ENCODE measurements around the gene PRSS56.

PRSS56 gene

DNA sequence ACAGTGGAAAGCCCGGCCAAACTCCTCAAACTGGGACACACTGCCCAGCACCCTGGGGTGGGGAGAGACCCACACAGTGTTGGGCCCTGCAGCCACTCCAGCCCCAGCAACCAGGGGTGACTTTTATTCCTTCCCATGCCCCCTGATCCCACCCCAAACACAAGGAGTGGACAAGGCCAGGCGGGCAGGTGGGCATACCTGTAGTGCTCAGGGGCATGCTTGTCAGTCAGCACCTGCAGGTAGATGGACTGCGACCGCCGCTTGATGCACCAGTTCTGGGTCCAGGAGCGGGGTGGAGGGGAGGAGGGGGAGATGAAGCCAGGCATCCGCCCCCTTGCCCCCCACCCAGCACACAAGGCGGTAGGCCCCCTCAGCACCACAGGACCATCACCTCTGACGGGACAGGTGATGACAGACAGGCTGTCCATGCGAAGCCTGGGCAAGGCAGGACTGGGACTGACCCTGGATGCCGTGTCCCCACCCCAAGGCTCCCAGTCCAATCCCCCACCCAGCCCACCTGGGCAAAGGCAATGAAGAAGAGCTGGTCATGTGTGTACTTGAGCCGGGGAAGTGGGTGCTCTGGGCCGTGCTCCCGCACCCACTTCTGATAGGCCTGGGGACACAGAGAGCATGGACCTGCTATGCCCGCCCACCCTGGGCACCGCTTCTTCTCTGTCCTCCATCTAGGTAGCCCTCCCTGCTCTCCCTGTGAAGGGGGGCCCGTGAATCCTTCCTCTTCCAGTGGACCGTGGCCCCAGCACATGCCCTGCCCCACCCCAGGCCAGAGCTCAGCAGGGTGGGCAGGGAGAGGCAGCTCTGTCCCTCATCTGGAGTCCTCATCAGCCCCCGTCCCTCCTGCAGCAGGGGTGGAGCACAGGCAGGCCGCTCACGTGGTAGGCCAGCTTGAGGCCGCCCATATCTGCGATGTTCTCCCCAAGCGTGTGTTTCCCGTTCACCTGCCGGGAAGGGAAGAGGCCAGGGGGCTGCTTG is 39.7 kb upstream of the PRSS56 start:
- TF ChIP-seq FOXM1 (IDR thresholded peaks at IDR 0.05; ENCODE audit: borderline replicate concordance, low read depth) (no peak), RAD21 (IDR thresholded peaks at IDR 0.05; ENCODE audit: low read depth) (no peak), TCF12 (IDR thresholded peaks at IDR 0.05; ENCODE audit: low read depth) (no peak), YY1 (IDR thresholded peaks at IDR 0.05; ENCODE audit: low read depth) (no peak)
- TF ChIP-seq, protein P1, sequence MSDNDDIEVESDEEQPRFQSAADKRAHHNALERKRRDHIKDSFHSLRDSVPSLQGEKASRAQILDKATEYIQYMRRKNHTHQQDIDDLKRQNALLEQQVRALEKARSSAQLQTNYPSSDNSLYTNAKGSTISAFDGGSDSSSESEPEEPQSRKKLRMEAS (IDR thresholded peaks at IDR 0.05), result no peak

DNA sequence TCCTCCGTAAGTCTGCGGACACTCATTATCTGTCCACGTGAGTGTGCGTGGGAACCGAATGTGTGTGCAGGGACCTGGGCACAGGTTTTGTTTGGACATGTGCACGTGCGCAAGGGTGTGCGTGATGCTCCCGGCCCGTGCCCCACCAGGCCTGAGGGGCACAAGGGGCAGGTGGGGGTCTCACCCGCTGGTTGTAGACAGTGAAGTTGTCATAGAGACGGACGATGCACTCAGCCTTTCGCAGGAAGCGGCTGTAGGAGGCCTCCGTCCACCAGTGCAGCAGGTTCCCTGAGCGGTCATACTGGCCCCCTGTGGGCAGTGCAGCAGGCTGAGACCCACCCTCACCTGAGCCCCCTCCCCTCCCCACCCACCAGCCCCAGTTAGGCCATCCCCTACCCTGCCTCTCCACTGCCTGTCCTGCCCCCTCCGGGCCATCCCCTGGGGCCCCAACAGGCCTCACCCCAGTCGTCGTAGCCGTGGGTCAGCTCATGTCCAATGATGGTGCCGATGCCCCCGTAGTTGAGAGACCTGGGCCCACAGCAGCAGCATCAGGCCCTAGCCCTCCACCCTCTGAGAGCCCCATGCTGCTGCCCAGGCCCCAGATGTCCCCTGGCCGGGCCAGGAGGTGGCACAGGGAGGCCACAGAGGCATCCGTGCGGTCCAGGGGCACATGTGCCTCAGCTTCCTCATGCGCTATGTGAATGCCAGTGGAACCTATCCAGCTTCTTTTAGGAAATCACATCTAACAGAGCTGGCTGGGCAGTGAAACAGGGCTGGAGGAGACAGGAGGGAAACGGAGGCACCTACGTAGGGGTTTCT is 38.7 kb upstream of the PRSS56 start:
- TF ChIP-seq RAD21 (IDR thresholded peaks at IDR 0.05; ENCODE audit: low read depth) (no peak), ZBTB7A (IDR thresholded peaks at IDR 0.05; ENCODE audit: low read depth) (no peak)

DNA sequence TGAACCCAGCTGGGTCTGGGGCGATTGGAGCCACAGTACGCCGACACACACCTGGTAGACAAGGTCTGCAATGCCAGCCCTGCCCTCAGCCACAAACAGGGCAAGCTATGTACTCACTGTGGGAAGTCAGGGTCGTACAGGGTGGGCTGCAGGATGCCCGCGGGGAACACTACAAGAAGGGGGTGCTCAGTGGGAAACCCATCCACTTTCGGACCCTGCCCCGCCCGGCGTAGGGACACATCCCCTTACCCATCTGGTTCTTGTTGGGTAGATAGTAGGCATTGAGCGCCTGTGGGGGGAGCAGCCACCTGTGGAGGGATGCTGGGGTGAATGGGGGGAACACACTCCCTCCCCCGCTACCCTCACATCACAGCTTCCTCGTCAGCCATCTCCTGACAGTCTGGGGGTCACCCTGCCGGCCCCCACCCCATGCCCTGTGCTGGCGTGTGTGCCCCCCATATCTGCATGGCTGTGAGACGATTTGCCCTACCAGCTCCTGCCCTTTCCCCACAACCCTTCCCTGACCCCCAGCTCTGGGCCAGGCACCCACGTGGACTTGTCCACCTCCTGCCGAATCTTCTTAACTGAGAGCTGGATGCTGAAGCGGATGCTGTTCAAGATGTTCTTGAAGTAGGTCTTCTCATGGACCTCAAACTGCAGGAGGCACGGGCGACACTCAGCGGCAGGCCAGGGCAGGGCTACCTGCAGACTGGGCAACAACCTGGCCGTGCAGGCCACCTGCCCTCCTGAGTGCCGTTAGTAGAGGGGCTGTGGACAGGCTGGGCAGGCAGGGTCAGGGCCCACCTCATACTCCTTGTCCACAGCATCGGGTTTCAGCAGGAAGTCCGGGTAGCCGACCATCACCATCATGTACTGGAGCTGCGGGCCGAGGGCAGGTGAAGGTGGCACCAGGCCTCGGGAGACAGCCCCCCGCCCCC is 37.6 kb upstream of the PRSS56 start:
- TF ChIP-seq NFIC (IDR thresholded peaks at IDR 0.05) (no peak), CEBPB (IDR thresholded peaks at IDR 0.05) (no peak), EP300 (IDR thresholded peaks at IDR 0.05; ENCODE audit: borderline replicate concordance) (no peak), FOXM1 (IDR thresholded peaks at IDR 0.05; ENCODE audit: borderline replicate concordance, low read depth) (no peak)

DNA sequence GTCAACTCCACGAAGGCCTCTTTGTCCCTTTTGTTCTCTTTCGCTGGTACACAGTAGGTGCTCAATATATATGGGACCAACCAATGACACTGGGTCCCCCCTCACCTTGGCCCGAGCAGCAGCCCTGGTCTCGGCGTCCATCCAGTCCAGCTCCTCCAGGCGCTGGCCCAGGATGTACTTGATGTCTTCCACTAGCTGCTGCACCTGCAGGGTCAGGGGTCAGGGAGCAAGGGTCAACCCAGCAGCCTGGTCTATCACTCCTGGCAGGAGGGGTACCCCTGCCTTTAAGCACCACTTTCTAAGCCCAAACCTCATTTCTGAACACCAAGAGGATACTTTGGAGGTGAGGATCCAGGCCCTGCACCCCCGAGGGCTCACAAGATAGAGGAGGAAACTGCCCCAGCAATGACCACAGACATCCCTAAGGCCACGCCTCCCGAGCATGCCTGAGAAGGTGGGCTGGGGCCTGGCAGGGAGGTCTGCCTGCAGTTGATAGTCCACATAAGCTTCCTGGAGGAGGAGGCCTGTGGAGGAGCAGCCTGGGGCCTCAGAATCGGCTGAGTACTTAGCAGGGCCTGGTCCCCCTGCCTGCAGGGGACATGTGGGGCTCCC is 36.8 kb upstream of the PRSS56 start:
- no peak for TF ChIP-seq TCF12 (IDR thresholded peaks at IDR 0.05; ENCODE audit: low read depth)
- TF ChIP-seq, protein P2, sequence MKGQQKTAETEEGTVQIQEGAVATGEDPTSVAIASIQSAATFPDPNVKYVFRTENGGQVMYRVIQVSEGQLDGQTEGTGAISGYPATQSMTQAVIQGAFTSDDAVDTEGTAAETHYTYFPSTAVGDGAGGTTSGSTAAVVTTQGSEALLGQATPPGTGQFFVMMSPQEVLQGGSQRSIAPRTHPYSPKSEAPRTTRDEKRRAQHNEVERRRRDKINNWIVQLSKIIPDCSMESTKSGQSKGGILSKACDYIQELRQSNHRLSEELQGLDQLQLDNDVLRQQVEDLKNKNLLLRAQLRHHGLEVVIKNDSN (IDR thresholded peaks at IDR 0.05), result no peak
- no peak for TF ChIP-seq CREB1 (IDR thresholded peaks at IDR 0.05; ENCODE audit: low read depth)
- no peak for TF ChIP-seq NFIC (IDR thresholded peaks at IDR 0.05)
- TF ChIP-seq ZBTB7A (IDR thresholded peaks at IDR 0.05; ENCODE audit: low read depth), result no peak
- no peak for TF ChIP-seq EGR1 (IDR thresholded peaks at IDR 0.05)
- TF ChIP-seq YY1 (IDR thresholded peaks at IDR 0.05; ENCODE audit: low read depth), result no peak
- TF ChIP-seq TAF1 (IDR thresholded peaks at IDR 0.05; ENCODE audit: low read depth), result no peak
- no peak for TF ChIP-seq TEAD4 (IDR thresholded peaks at IDR 0.05)
- no peak for TF ChIP-seq EP300 (IDR thresholded peaks at IDR 0.05; ENCODE audit: borderline replicate concordance)
- TF ChIP-seq, protein P1 (IDR thresholded peaks at IDR 0.05), result no peak
- TF ChIP-seq CEBPB (IDR thresholded peaks at IDR 0.05), result no peak
- TF ChIP-seq FOXM1 (IDR thresholded peaks at IDR 0.05; ENCODE audit: borderline replicate concordance, low read depth), result no peak
- TF ChIP-seq, protein P3, sequence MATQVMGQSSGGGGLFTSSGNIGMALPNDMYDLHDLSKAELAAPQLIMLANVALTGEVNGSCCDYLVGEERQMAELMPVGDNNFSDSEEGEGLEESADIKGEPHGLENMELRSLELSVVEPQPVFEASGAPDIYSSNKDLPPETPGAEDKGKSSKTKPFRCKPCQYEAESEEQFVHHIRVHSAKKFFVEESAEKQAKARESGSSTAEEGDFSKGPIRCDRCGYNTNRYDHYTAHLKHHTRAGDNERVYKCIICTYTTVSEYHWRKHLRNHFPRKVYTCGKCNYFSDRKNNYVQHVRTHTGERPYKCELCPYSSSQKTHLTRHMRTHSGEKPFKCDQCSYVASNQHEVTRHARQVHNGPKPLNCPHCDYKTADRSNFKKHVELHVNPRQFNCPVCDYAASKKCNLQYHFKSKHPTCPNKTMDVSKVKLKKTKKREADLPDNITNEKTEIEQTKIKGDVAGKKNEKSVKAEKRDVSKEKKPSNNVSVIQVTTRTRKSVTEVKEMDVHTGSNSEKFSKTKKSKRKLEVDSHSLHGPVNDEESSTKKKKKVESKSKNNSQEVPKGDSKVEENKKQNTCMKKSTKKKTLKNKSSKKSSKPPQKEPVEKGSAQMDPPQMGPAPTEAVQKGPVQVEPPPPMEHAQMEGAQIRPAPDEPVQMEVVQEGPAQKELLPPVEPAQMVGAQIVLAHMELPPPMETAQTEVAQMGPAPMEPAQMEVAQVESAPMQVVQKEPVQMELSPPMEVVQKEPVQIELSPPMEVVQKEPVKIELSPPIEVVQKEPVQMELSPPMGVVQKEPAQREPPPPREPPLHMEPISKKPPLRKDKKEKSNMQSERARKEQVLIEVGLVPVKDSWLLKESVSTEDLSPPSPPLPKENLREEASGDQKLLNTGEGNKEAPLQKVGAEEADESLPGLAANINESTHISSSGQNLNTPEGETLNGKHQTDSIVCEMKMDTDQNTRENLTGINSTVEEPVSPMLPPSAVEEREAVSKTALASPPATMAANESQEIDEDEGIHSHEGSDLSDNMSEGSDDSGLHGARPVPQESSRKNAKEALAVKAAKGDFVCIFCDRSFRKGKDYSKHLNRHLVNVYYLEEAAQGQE (IDR thresholded peaks at IDR 0.05; ENCODE audit: low read depth), result no peak
- TF ChIP-seq RAD21 (IDR thresholded peaks at IDR 0.05; ENCODE audit: low read depth), result no peak

DNA sequence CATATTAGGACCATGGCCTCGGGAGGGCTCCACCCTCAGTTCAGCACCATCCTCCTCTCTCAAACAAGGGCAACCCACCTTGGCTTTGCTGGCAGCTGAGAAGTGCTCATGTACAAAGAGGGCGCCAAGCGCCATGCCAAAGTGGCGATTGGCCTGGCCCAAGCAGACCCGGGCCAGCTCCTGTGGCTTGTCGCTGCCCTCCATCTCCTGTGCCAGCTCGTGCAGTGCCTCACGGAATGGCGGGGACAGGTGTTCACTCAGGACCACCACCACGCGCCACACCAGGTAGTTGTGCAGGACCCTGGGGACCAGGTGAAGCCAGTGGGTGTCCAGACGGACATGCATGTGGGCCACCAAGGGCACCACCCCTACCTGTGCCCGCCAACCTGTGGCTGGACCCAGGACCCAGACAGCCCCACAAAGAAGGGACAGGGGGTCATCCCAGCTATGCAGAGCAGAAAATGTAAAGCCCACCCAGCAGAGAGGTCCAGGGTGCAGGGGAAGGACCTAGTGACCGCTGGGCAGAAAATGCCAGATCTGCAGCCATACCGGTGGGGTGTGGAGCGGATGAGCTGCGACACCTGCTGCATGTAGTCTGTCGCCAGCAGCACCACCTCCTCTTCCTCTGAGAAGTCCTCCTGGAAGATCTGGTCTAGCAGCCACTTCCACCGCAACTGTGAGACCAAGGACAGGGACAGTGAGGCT is 36.1 kb upstream of the PRSS56 start:
- TF ChIP-seq TAF1 (IDR thresholded peaks at IDR 0.05; ENCODE audit: low read depth) (no peak), RAD21 (IDR thresholded peaks at IDR 0.05; ENCODE audit: low read depth) (no peak), CEBPB (IDR thresholded peaks at IDR 0.05) (no peak)
- TF ChIP-seq, protein P2 (IDR thresholded peaks at IDR 0.05), result no peak
